ENCODE data around the gene SF1. TPM values are rescaled to one million over a fixed set of nuclear protein-coding genes. Genes with fewer than 3 reads are reported as not detected.

The SF1 gene
- total RNA-seq, 1 donor from 2014 or later, result 687 TPM

DNA sequence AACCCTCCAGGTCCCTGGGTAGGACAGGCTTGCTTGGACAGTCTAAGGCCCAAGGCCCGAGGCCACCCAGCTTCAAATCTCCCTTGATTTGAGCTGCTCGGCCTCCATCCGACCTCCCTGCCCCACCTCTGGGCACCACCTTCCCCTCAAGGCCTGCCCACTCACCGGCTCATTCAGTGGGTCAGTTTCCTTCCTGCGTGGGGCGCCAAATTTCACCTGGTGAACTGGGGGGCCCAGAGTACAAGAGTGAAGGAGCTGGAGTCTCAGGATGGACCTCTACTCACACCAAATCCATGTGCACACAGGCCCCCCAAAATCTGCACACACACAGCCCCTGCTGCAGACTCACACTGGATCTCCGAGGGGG lies 20.9 kb upstream of the SF1 start:
- Mint-ChIP-seq H3K27ac (peak overlapping the region; percentile 91), H3K9me3 (no peaks in the 10 kb centered on the region), H3K36me3 (ENCODE audit: low read depth) (peaks cover 40% of the 10 kb centered on the region), H3K4me3 (peak overlapping the region; percentile 71), H3K27me3 (no peaks in the 10 kb centered on the region), H3K4me1 (peaks cover 61% of the 10 kb centered on the region)
- intact Hi-C loops (cut with micrococcal nuclease), result loop anchor here (1.0 kb wide), 1 partner anchor 12 kb away; no protein-coding TSS in a partner anchor
- no peak for DNase-seq
- no peak for ATAC-seq (ENCODE audit: low read depth)
- ChIA-PET POLR2A (interaction anchor here (0.5 to 7.1 kb wide), 11 partner anchors 12 to 458 kb away, joined by 3 to 86 read pairs (median 9); partner anchors contain the start of genes MEN1, RASGRP2 and SF1), CTCF (interaction anchor here (0.7 to 5.1 kb wide), 5 partner anchors 12 to 214 kb away, joined by 3 to 29 read pairs (median 4); partner anchors contain the start of gene SF1)
- TF ChIP-seq, protein P1, sequence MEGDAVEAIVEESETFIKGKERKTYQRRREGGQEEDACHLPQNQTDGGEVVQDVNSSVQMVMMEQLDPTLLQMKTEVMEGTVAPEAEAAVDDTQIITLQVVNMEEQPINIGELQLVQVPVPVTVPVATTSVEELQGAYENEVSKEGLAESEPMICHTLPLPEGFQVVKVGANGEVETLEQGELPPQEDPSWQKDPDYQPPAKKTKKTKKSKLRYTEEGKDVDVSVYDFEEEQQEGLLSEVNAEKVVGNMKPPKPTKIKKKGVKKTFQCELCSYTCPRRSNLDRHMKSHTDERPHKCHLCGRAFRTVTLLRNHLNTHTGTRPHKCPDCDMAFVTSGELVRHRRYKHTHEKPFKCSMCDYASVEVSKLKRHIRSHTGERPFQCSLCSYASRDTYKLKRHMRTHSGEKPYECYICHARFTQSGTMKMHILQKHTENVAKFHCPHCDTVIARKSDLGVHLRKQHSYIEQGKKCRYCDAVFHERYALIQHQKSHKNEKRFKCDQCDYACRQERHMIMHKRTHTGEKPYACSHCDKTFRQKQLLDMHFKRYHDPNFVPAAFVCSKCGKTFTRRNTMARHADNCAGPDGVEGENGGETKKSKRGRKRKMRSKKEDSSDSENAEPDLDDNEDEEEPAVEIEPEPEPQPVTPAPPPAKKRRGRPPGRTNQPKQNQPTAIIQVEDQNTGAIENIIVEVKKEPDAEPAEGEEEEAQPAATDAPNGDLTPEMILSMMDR (IDR thresholded peaks at IDR 0.05), result no peak

DNA sequence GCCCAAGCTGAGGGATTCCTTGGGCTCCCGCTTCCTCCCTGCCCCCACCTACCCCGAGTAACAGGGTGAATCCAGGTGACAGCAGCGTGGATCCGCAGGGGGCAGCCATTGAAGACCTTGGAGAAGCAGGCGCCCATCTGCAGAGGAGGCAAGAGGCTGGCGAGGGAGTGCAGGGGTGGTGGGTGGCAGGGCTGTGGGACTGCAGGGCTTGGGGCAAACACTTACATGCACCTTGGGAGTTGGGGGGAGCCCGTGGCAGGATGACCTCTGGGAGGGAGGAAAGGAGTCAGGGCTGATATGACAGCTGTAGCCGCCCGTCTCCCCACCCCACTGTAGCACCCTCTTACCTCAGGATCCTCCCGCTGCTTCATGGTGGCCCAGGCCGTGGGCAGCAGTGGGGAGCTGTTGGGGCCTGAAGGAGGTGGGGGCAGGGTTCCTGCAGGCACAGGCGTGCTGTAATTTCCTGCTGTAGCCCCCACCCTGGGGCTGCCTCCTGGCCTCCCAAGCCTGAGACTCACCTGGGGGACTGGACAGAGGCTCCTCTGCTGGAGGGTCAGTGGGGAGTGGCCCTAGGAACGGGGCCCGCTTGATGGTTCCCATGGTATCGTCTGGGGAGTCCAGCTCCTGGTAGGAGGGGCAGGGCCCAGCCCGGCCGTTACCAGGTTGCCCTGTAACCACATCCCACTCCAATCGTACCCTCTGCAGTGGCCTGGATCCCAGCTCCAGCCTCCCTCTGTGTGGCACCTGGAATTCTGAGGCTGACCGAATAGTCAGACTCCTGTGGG lies 18.6 kb upstream of the SF1 start:
- TF ChIP-seq, protein P1 (IDR thresholded peaks at IDR 0.05), result no peak
- peaks cover 50% of the 10 kb centered on the region for H3K36me3 Mint-ChIP-seq (ENCODE audit: low read depth)
- peaks cover 55% of the 10 kb centered on the region for H3K4me1 Mint-ChIP-seq
- H3K27me3 Mint-ChIP-seq, result no peaks in the 10 kb centered on the region
- CTCF ChIA-PET, result no interaction called here
- H3K27ac Mint-ChIP-seq, result peak overlapping the region; percentile 30
- no peaks in the 10 kb centered on the region for H3K9me3 Mint-ChIP-seq
- H3K4me3 Mint-ChIP-seq, result no peak overlapping the region
- DNase-seq, result no peak
- intact Hi-C loops (cut with micrococcal nuclease), result no loop called here
- ATAC-seq (ENCODE audit: low read depth), result no peak
- POLR2A ChIA-PET, result interaction anchor here (0.7 to 6.2 kb wide), 2 partner anchors 13 to 1551 kb away, joined by 5 to 63 read pairs; no protein-coding TSS in a partner anchor

DNA sequence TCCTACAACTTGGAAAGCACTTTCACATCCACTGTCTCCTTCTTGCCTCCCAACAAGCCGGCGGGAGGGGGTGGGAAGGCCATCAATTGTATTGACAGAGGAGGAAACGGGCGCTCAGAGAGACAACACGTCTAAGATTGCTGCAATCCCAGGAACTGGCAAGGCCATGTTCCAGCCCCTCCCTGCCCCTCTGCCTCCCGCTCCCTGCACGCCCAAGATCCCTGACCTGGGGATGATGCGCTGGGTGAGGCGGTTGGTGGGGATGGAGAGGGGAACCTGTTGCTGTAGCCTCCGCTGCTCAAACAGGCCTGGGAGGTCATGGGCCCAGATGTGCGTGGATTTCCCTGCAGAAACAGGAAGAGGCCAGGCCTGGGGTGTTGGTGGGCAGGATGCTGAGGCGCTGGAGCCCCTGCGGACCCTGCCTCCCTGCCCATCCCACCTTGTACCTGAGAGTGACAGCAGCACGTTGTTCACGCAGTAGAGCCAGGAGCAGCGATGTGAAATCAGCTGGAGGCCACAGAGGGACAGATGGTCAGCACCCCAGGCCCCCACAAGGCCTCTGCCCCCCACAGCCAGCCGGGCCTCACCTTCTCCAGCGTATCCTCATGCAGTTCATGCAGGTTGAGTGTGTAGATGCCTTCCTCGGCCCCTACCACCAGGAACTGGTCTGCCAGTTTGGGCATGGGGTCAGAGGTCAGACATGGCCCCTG lies 17.9 kb upstream of the SF1 start:
- intact Hi-C loops (cut with micrococcal nuclease), result no loop called here
- DNase-seq (no peak), ATAC-seq (ENCODE audit: low read depth) (no peak)
- Mint-ChIP-seq H3K27me3 (no peaks in the 10 kb centered on the region), H3K4me1 (peaks cover 48% of the 10 kb centered on the region), H3K4me3 (no peak overlapping the region), H3K36me3 (ENCODE audit: low read depth) (peaks cover 54% of the 10 kb centered on the region), H3K27ac (peak overlapping the region; percentile 30), H3K9me3 (no peaks in the 10 kb centered on the region)
- POLR2A ChIA-PET, result no interaction called here
- TF ChIP-seq, protein P1 (IDR thresholded peaks at IDR 0.05), result no peak
- CTCF ChIA-PET, result no interaction called here

DNA sequence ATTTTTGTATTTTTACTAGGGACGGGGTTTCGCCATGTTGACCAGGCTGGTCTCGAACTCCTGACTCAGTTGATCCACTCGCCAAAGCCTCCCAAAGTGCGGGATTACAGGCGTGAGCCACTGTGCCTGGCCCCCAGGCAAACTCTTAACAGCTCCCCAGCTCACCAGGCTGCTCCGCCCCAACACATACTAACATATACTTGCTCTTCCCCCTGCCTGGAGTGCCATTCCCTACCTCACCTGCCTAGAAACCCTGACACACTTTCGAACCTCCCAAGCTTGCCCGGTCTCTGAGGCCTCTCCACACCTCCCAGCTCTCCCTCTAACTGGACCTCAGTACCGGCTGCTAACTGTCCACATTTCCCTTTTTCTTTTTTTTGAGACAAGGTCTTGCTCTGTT lies 16.2 kb upstream of the SF1 start:
- Mint-ChIP-seq H3K4me3 (no peak overlapping the region), H3K27ac (peak overlapping the region; percentile 16), H3K9me3 (no peaks in the 10 kb centered on the region), H3K4me1 (peaks cover 31% of the 10 kb centered on the region), H3K36me3 (ENCODE audit: low read depth) (peaks cover 63% of the 10 kb centered on the region), H3K27me3 (no peaks in the 10 kb centered on the region)
- TF ChIP-seq, protein P1 (IDR thresholded peaks at IDR 0.05), result no peak
- no peak for DNase-seq
- intact Hi-C loops (cut with micrococcal nuclease), result no loop called here
- no peak for ATAC-seq (ENCODE audit: low read depth)
- ChIA-PET CTCF (interaction anchor here (0.8 kb wide), 1 partner anchor 11 kb away, joined by 3 read pairs; no protein-coding TSS in a partner anchor), POLR2A (interaction anchor here (0.7 to 3.5 kb wide), 5 partner anchors 8 to 47 kb away, joined by 3 to 10 read pairs (median 4); partner anchors contain the start of gene SF1)

Data from activated B cell treated with CpG ODN at 0.5 μM for 24 hours (primary cell).